Kidney epithelial cell (primary cell): Measurements from ENCODE around the gene ERC1. TPM values are rescaled to one million over a fixed set of nuclear protein-coding genes. Genes with fewer than 3 reads are reported as not detected.

Experiments used
- DNase-seq: peaks from one replicate; pipeline ENCODE4 v3.0.0-alpha.2; 2010; ENCODE audit warnings: low read depth
- H3K27me3 ChIP-seq: 2 replicates; pipeline ENCODE4 v1.6.0; 2011; ENCODE audit warnings: low read length; ENCODE audit not compliant: control insufficient read depth, insufficient read depth
- H3K36me3 ChIP-seq: 2 replicates; pipeline ENCODE4 v1.5.1; 2011; ENCODE audit warnings: low read length; ENCODE audit not compliant: control insufficient read depth, insufficient read depth
- H3K4me3 ChIP-seq: 2 replicates; pipeline ENCODE4 v1.5.1; 2011; ENCODE audit warnings: low read depth, mild to moderate bottlenecking, control low read depth, low read length
- total RNA-seq: library from RNA; depleted of rRNA; stranded (reverse); fragments of >200 nt; gene quantifications from 2 replicates; pipeline ENCODE4 v1.2.3, GENCODE V29; 2015
- TF ChIP-seq, protein P1 (sequence below): IDR thresholded peaks from 2 replicates; pipeline ENCODE4 v1.5.1; 2011; ENCODE audit warnings: mild to moderate bottlenecking, moderate library complexity, low read length, control low read depth, inconsistent platforms; ENCODE audit not compliant: insufficient read depth, poor library complexity, severe bottlenecking

Gene ERC1
- total RNA-seq, 1 donor from 2014 or later = 16.4 TPM

DNA sequence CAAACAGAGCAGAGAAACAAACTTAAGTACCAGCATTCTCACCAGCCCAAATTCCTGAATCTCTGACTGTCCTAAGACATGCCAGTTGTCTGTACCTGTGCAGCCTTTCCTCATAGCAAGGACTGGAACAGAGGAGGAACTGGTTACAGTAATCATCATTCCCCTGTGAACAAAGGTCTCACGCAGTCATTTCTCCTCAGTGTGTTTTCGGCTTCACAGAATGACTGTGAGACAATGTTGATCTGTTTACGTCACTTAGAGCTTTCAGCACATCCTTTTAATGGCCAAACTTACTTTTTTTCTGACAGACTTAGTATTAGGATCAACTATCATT lies 434.3 kb downstream of the ERC1 start:
- Histone ChIP-seq H3K36me3 (no peaks in the 10 kb centered on the region), H3K4me3 (no peak overlapping the region), H3K27me3 (no peaks in the 10 kb centered on the region)
- no peak for DNase-seq
- TF ChIP-seq, protein P1, sequence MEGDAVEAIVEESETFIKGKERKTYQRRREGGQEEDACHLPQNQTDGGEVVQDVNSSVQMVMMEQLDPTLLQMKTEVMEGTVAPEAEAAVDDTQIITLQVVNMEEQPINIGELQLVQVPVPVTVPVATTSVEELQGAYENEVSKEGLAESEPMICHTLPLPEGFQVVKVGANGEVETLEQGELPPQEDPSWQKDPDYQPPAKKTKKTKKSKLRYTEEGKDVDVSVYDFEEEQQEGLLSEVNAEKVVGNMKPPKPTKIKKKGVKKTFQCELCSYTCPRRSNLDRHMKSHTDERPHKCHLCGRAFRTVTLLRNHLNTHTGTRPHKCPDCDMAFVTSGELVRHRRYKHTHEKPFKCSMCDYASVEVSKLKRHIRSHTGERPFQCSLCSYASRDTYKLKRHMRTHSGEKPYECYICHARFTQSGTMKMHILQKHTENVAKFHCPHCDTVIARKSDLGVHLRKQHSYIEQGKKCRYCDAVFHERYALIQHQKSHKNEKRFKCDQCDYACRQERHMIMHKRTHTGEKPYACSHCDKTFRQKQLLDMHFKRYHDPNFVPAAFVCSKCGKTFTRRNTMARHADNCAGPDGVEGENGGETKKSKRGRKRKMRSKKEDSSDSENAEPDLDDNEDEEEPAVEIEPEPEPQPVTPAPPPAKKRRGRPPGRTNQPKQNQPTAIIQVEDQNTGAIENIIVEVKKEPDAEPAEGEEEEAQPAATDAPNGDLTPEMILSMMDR = no peak

- no peak overlapping the region for H3K4me3 ChIP-seq
- DNase-seq = no peak
- TF ChIP-seq, protein P1 = no peak
- H3K36me3 ChIP-seq = no peaks in the 10 kb centered on the region
- no peaks in the 10 kb centered on the region for H3K27me3 ChIP-seq
These were observed 437.6 kb downstream of the ERC1 start for GRCh38 chr12:1428671-1429070.

DNA sequence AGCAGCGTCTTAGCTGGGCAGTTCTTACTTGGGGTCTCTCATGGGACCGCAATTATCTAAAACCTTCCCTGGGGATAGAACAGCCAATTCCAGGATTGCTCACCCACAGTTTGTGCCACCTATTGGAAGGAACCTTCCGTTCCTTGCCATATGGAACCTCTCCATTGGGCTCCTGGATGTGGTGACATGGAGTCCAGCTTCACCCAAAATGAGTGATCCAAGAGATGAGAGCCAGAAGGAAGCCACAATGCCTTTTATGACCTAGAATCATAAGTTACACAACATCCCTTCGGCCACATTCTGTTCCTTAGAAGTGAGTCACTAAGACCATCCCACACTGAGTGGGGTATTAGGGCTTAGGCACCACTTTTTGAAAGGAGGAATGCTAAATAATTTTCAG lies 439.0 kb downstream of the ERC1 start:
- Histone ChIP-seq H3K4me3 (no peak overlapping the region), H3K27me3 (no peaks in the 10 kb centered on the region), H3K36me3 (no peaks in the 10 kb centered on the region)
- TF ChIP-seq, protein P1 = no peak
- peak; percentile 25 for DNase-seq

DNA sequence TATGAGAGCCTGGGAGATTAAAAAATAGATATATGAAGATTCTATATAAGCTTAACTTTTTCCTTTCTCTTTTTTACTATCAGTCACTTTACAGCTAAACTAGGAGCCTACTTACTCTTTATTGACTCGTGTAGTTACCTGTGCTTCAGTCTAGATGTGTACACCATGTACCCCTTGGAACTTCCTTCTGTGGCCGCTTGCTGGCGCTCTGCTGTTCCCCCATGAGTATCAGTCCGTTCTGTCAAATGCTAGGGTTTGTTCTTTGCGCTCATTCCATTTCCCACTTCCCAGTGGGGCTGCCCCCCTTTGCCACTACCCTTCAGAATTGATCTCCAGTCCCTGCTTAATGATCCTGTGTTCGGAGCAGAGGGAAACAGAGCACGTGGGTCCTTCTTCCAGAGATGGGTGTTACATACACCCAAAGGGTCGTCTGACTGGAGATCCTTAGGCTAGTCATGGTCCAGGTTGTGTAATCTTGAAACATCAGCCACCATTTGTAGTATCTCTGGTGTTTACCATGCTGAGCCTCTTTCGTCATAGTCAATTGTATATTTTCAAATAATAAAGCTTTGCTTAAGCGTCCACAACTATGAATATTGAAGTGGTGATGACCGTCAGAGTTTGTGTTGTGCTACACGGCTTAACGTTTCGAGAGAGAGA lies 443.4 kb downstream of the ERC1 start:
- H3K27me3 ChIP-seq = no peaks in the 10 kb centered on the region
- TF ChIP-seq, protein P1 = no peak
- no peak for DNase-seq
- H3K36me3 ChIP-seq = no peaks in the 10 kb centered on the region
- no peak overlapping the region for H3K4me3 ChIP-seq

GRCh38 chr12:1435044-1435443 lies 444.0 kb downstream of the ERC1 start:
- Histone ChIP-seq H3K27me3 (no peaks in the 10 kb centered on the region), H3K4me3 (no peak overlapping the region), H3K36me3 (no peaks in the 10 kb centered on the region)
- no peak for DNase-seq
- TF ChIP-seq, protein P1 = no peak

DNA sequence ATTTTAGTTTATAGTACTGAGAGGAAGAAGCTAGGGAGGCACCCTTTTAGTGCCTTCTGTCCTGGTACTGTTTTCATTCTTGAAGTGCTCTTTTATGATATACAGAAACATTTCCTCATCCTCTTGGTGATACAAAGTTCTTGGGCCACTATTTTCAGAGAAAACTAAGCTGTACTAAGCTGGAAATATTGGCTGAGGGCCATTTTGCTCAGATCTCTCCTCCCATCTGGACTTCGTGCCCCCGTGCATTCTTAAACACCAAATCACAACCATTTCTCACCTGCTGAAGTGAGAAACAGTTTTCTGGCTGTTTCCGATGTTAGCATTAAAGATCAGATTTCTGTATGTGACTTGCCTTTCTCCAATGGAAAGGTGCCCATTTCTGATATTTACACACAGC lies 444.4 kb downstream of the ERC1 start:
- TF ChIP-seq, protein P1 = no peak
- Histone ChIP-seq H3K4me3 (no peak overlapping the region), H3K36me3 (no peaks in the 10 kb centered on the region), H3K27me3 (no peaks in the 10 kb centered on the region)
- DNase-seq = no peak
